GM19468 (cell line): ENCODE measurements around the gene TELO2.
"Not testable (repeated sequence)": the region's sequence is repeated elsewhere in the genome, so short reads cannot be mapped to it uniquely, and the experiment has no call there.

Experiments used
- ATAC-seq: cut with Tn5 transposase; IDR thresholded peaks from one replicate; pipeline ENCODE4 v1.9.1; 2021; ENCODE audit warnings: mild to moderate bottlenecking, moderate library complexity, moderate number of reproducible peaks; ENCODE audit not compliant: unreplicated experiment; ENCODE audit errors: extremely low read depth

TELO2 gene

GRCh38 chr16:1474082-1474795 lies 18.9 kb upstream of the TELO2 start:
- no peak for ATAC-seq

GRCh38 chr16:1474796-1475551 lies 18.2 kb upstream of the TELO2 start, which contains the start of gene CLCN7:
Gene CLCN7 (minus strand): TSS chr16:1475028. CDS start chr16:1474974, 54 bp downstream.
- peak; percentile 64 for ATAC-seq

- no peak for ATAC-seq
Measured at GRCh38 chr16:1475552-1476114, 17.5 kb upstream of the TELO2 start.

- no peak for ATAC-seq
Measured at GRCh38 chr16:1477033-1477432, 16.1 kb upstream of the TELO2 start.

GRCh38 chr16:1478937-1479336 lies 14.2 kb upstream of the TELO2 start:
- ATAC-seq, result not testable (repeated sequence)

- ATAC-seq, result no peak
Measured at GRCh38 chr16:1481906-1482835, 11.0 kb upstream of the TELO2 start.

GRCh38 chr16:1485847-1486496 lies 7.2 kb upstream of the TELO2 start:
- ATAC-seq, result no peak

- ATAC-seq, result no peak
Measured at GRCh38 chr16:1486551-1487390, 6.4 kb upstream of the TELO2 start.

GRCh38 chr16:1487395-1488053 lies 5.6 kb upstream of the TELO2 start:
- ATAC-seq, result no peak

- no peak for ATAC-seq
Measured at GRCh38 chr16:1488054-1488601, 5.0 kb upstream of the TELO2 start.

- no peak for ATAC-seq
Measured at GRCh38 chr16:1488619-1489018, 4.5 kb upstream of the TELO2 start, which contains the start of gene PTX4. Gene PTX4 (minus strand): TSS chr16:1488944. CDS start chr16:1488909, 35 bp downstream.

GRCh38 chr16:1489077-1489476 lies 4.1 kb upstream of the TELO2 start:
- ATAC-seq, result no peak

GRCh38 chr16:1491327-1491726 lies 1.8 kb upstream of the TELO2 start:
- no peak for ATAC-seq

- no peak for ATAC-seq
Measured at GRCh38 chr16:1492082-1492922, 858 bp upstream of the TELO2 start.

GRCh38 chr16:1493746-1494094 lies 560 bp downstream of the TELO2 start:
- ATAC-seq, result no peak

- ATAC-seq, result no peak
Measured at GRCh38 chr16:1494129-1494640, 1.0 kb downstream of the TELO2 start.

GRCh38 chr16:1494711-1495110 lies 1.6 kb downstream of the TELO2 start:
- ATAC-seq, result no peak
